ENCODE data around the gene EVI2B. TPM values are rescaled to one million over a fixed set of nuclear protein-coding genes. Genes with fewer than 3 reads are reported as not detected.
"Not testable (repeated sequence)": the region's sequence is repeated elsewhere in the genome, so short reads cannot be mapped to it uniquely, and the experiment has no call there.

EVI2B gene
- total RNA-seq, 4 donors from 2014 or later: 1.2 to 5.0 (median 2.4) TPM

DNA sequence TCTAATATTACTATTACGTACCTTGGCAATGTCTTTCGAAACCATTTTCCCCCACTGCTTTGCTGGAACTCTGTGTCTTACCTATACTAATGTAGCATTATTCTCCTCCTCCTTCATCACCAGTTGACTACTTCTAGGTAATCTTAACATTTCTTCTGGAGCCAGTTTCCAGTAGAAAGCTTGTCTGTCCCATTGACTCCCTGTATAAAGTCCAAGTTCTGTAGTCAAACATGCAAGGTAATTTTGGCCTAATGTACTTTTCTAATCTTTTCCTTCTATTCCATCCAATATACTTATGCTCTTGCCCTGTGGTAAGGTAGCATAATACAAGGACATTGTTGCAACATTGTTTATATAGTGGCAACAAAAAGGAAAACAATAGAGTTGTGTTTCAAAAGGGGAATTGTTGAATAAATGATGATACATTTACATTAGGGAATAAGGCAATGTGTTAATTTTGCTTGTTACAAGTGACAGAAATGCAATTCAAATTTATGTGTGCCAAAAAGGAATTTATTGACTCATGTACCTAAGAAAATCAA, 44.7 kb downstream of the EVI2B start:
- H3K4me3 ChIP-seq (ENCODE audit: low read depth, poor library complexity, severe bottlenecking): no peak overlapping the region
- no peak for DNase-seq (ENCODE audit: low spot score in 2 of 2)
- intact Hi-C loops (cut with DNase I; ENCODE audit: low total_unique reads): no loop called here
- 94 to 95% methylated on average over 2 of the region's 2 CpGs for WGBS, 2 donors
- TF ChIP-seq, protein P1, sequence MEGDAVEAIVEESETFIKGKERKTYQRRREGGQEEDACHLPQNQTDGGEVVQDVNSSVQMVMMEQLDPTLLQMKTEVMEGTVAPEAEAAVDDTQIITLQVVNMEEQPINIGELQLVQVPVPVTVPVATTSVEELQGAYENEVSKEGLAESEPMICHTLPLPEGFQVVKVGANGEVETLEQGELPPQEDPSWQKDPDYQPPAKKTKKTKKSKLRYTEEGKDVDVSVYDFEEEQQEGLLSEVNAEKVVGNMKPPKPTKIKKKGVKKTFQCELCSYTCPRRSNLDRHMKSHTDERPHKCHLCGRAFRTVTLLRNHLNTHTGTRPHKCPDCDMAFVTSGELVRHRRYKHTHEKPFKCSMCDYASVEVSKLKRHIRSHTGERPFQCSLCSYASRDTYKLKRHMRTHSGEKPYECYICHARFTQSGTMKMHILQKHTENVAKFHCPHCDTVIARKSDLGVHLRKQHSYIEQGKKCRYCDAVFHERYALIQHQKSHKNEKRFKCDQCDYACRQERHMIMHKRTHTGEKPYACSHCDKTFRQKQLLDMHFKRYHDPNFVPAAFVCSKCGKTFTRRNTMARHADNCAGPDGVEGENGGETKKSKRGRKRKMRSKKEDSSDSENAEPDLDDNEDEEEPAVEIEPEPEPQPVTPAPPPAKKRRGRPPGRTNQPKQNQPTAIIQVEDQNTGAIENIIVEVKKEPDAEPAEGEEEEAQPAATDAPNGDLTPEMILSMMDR (IDR thresholded peaks at IDR 0.05): no peak
- no peak for TF ChIP-seq POLR2A (IDR thresholded peaks at IDR 0.05)

DNA sequence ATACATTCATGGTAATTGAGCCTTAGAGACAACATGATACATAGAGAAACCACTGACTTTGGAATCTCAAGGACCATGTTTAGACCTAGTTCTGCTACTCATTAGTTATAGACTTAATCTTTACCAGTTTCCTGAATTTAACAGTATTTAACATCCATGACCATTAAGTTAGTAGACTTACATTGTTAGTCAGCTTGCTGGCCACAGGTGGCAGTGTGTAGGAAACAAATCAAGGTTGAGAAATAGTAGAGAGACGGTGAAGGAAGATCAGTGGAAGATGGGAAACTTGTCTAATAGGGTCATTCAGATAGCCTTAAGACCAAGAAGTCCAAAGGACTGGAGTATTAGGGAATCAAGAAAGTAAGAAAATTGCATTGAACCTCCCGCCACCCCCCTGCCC, 47.8 kb downstream of the EVI2B start:
- DNase-seq (ENCODE audit: low spot score in 2 of 2): no peak
- intact Hi-C loops (cut with DNase I; ENCODE audit: low total_unique reads): no loop called here
- no peak for TF ChIP-seq POLR2A (IDR thresholded peaks at IDR 0.05)
- TF ChIP-seq, protein P1 (IDR thresholded peaks at IDR 0.05): no peak
- H3K4me3 ChIP-seq (ENCODE audit: low read depth, poor library complexity, severe bottlenecking): no peak overlapping the region
- 93 to 95% methylated on average over 2 of the region's 2 CpGs for WGBS, 2 donors

DNA sequence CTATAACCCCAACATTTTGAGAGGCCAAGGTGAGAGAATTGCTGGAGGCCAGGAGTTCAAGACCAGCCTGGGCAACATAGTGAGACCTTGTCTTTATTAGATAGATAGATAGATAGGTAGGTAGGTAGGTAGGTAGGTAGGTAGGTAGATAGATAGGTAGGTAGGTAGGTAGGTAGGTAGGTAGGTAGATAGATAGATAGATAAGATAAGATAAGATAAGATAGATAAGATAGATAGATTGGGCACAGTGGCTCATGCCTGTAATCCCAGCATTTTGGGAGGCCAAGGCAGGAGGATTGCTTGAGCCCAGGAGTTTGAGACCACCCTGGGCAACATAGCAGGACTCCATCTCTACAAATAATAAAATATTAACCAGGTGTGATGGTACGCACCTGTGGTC, 50.9 kb downstream of the EVI2B start:
- DNase-seq (ENCODE audit: low spot score in 2 of 2); intact Hi-C loops (cut with DNase I; ENCODE audit: low total_unique reads): not testable (repeated sequence)
- WGBS, 2 donors: 93 to 100% methylated on average over 1 of the region's 1 CpG

DNA sequence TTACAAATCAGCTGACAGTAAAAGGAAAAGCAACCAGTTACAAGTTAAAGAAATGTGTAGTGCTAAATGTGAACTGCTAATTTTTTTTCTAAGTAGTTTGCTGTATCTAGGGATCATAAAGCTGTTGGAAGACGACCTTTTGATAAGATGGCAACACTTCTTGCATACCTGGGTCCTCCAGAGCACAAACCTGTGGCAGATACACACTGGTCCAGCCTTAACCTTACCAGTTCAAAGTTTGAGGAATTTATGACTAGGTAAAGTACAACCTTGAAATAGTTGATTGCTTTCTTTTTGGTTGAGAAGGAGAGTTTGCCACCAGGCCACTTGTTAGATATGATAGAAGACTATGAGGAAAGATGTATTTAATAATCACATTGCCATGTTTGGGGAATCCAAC, 52.3 kb downstream of the EVI2B start:
- 85 to 87% methylated on average over 1 of the region's 1 CpG for WGBS, 2 donors
- TF ChIP-seq, protein P1 (IDR thresholded peaks at IDR 0.05): no peak
- no peak for TF ChIP-seq POLR2A (IDR thresholded peaks at IDR 0.05)
- intact Hi-C loops (cut with DNase I; ENCODE audit: low total_unique reads): no loop called here

More for the DNA sequence above, 50.9 kb downstream of the EVI2B start:
- not testable (repeated sequence) for H3K4me3 ChIP-seq (ENCODE audit: low read depth, poor library complexity, severe bottlenecking)

DNA sequence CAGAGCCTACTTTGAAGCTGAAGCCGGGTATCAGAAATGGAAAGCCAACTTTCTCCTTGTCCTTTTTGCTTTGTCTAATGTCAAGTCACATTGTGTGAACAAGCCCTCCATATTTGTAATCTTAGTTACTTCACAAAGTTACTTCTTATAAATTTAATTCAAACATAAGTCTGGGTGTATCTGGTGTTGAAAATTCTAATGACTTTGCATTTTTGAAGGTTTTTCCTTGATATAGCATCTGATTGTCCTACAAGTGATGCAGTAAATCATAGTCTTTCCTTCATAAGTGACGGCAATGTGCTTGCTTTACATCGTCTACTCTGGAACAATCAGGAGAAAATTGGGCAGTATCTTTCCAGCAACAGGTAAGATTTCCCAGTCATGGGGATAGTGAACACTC, 53.7 kb downstream of the EVI2B start:
- WGBS, 2 donors: 94 to 96% methylated on average over 3 of the region's 3 CpGs
- no peak for TF ChIP-seq POLR2A (IDR thresholded peaks at IDR 0.05)
- TF ChIP-seq, protein P1 (IDR thresholded peaks at IDR 0.05): no peak
- no peak for DNase-seq (ENCODE audit: low spot score in 2 of 2)
- intact Hi-C loops (cut with DNase I; ENCODE audit: low total_unique reads): no loop called here
- no peak overlapping the region for H3K4me3 ChIP-seq (ENCODE audit: low read depth, poor library complexity, severe bottlenecking)

More for the DNA sequence above, 52.3 kb downstream of the EVI2B start:
- no peak for DNase-seq (ENCODE audit: low spot score in 2 of 2)
- H3K4me3 ChIP-seq (ENCODE audit: low read depth, poor library complexity, severe bottlenecking): no peak overlapping the region

DNA sequence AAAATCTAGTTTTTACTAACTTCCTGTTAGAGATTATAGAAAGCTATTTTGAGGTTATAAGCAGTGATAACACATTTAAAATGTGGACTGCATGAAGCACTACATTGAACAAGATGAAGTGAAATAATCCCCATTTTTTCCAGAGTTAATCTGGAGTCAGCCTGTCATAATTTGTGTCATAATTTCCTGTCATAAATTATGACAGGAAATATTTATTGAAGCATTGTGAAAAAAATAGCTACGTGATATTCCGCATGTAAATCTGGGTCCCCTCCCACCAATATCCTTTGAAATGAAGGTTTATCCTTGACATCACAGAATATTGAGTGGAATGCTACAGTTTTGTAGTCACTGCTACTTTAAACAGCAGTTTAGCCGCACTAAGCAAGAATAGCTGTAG, 56.9 kb downstream of the EVI2B start:
- TF ChIP-seq POLR2A (IDR thresholded peaks at IDR 0.05): no peak
- TF ChIP-seq, protein P1 (IDR thresholded peaks at IDR 0.05): no peak
- intact Hi-C loops (cut with DNase I; ENCODE audit: low total_unique reads): no loop called here

More for the DNA sequence above, 56.9 kb downstream of the EVI2B start:
- H3K4me3 ChIP-seq (ENCODE audit: low read depth, poor library complexity, severe bottlenecking): no peak overlapping the region
- WGBS, 2 donors: 75 to 76% methylated on average over 3 of the region's 3 CpGs
- no peak for DNase-seq (ENCODE audit: low spot score in 2 of 2)

All from lower leg skin (tissue), 4 donors.